ENCODE measurements around the gene OR2D3. TPM values are rescaled to one million over a fixed set of nuclear protein-coding genes. Genes with fewer than 3 reads are reported as not detected.

Gene OR2D3
- total RNA-seq, 1 experiment from 2014 or later: not detected

- Histone ChIP-seq H4K20me1 (ENCODE audit: control insufficient read depth, insufficient read depth, insufficient read length) (no peaks in the 10 kb centered on the region), H3K27ac (ENCODE audit: insufficient read length, low read depth, low read length) (no peak overlapping the region), H2AFZ (ENCODE audit: low read length) (no peak overlapping the region), H3K4ac (ENCODE audit: low read depth, low read length) (no peak overlapping the region), H2BK120ac (ENCODE audit: low read depth, low read length, poor library complexity, severe bottlenecking) (no peak overlapping the region), H2BK5ac (ENCODE audit: insufficient read length, low read length) (no peak overlapping the region), H2BK12ac (ENCODE audit: insufficient read length, low read depth, low read length) (no peak overlapping the region), H3K23me2 (ENCODE audit: insufficient read length, low read depth, low read length, poor library complexity, severe bottlenecking) (no peaks in the 10 kb centered on the region), H4K8ac (replicated peaks; ENCODE audit: insufficient read length, low read depth, low read length) (no peak overlapping the region), H3K79me1 (ENCODE audit: insufficient read depth, low read depth, low read length, poor library complexity, severe bottlenecking) (no peaks in the 10 kb centered on the region), H3K9ac (ENCODE audit: extremely low read depth, insufficient read length, low read length) (no peak overlapping the region), H2BK20ac (ENCODE audit: low read depth, low read length, poor library complexity, severe bottlenecking) (no peak overlapping the region), H3K18ac (ENCODE audit: insufficient read length, low read depth, low read length) (no peak overlapping the region), H3K79me2 (ENCODE audit: insufficient read depth, low read length) (no peaks in the 10 kb centered on the region), H3K4me2 (ENCODE audit: insufficient read depth, insufficient read length, low read length) (no peak overlapping the region), H4K91ac (ENCODE audit: insufficient read length, low read depth, low read length) (no peak overlapping the region), H4K5ac (ENCODE audit: insufficient read length, low read depth, low read length) (no peak overlapping the region), H2AK5ac (ENCODE audit: insufficient read length, low read length) (no peak overlapping the region), H3K14ac (ENCODE audit: insufficient read depth, low read length) (no peak overlapping the region), H3K27me3 (ENCODE audit: insufficient read depth, low read length) (no peaks in the 10 kb centered on the region), H3T11ph (ENCODE audit: low read length) (no peak overlapping the region), H3K9me3 (ENCODE audit: control insufficient read depth, low read depth, low read length) (no peaks in the 10 kb centered on the region), H3K4me1 (ENCODE audit: insufficient read depth, low read length) (no peaks in the 10 kb centered on the region), H3K56ac (ENCODE audit: insufficient read length, low read depth, low read length) (no peak overlapping the region), H3K23ac (ENCODE audit: insufficient read length, low read depth, low read length) (no peak overlapping the region), H2BK15ac (ENCODE audit: low read depth, low read length) (no peak overlapping the region)
- WGBS (ENCODE audit: extremely low coverage, insufficient read length, low lambda C conversion rate): no CpG with 5 or more reads among the region's 2 CpGs
- peaks cover 2 to 7% of the 10 kb centered on the region in 2 experiments; a peak in 3 of 5 replicates for H3K9me3 Mint-ChIP-seq
- no peak overlapping the region for H3K4me3 Mint-ChIP-seq
- no peaks in the 10 kb centered on the region for H3K36me3 Mint-ChIP-seq (ENCODE audit: insufficient read depth in 1 of 3, low read depth in 3 of 3)
- no peaks in the 10 kb centered on the region for H3K27me3 Mint-ChIP-seq (ENCODE audit: low read depth)
- DNase-seq: no peak
- H3K4me1 Mint-ChIP-seq: no peaks in the 10 kb centered on the region
- TF ChIP-seq CTCF (conservative IDR thresholded peaks at IDR 0.05): no peak
- H3K27ac Mint-ChIP-seq: no peak overlapping the region
Measured at GRCh38 chr11:6875761-6876160, 45.0 kb upstream of the OR2D3 start.
